Measurements from ENCODE around the gene TDRKH.

TDRKH gene

DNA sequence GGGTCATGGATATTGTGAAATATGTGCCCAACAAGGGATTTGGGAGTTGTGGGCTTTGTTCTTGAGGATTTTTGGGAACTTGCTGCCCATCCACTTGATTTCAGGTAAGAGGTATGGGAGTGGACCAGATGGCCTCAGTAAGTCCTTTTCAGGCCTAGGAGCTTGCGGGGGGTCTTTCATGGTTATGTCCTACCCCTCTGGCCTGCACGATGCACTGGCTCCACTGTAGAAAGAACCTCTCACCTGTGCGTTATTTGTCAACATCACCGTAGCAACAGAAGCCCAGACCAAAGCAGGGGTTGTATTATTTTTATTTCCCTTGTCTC is 60.4 kb downstream of the TDRKH start:
- no peak overlapping the region for H3K27ac ChIP-seq
- no peak for TF ChIP-seq ZFX (IDR thresholded peaks at IDR 0.05; ENCODE audit: borderline replicate concordance)
- TF ChIP-seq, protein P1, sequence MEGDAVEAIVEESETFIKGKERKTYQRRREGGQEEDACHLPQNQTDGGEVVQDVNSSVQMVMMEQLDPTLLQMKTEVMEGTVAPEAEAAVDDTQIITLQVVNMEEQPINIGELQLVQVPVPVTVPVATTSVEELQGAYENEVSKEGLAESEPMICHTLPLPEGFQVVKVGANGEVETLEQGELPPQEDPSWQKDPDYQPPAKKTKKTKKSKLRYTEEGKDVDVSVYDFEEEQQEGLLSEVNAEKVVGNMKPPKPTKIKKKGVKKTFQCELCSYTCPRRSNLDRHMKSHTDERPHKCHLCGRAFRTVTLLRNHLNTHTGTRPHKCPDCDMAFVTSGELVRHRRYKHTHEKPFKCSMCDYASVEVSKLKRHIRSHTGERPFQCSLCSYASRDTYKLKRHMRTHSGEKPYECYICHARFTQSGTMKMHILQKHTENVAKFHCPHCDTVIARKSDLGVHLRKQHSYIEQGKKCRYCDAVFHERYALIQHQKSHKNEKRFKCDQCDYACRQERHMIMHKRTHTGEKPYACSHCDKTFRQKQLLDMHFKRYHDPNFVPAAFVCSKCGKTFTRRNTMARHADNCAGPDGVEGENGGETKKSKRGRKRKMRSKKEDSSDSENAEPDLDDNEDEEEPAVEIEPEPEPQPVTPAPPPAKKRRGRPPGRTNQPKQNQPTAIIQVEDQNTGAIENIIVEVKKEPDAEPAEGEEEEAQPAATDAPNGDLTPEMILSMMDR (IDR thresholded peaks at IDR 0.05): no peak

DNA sequence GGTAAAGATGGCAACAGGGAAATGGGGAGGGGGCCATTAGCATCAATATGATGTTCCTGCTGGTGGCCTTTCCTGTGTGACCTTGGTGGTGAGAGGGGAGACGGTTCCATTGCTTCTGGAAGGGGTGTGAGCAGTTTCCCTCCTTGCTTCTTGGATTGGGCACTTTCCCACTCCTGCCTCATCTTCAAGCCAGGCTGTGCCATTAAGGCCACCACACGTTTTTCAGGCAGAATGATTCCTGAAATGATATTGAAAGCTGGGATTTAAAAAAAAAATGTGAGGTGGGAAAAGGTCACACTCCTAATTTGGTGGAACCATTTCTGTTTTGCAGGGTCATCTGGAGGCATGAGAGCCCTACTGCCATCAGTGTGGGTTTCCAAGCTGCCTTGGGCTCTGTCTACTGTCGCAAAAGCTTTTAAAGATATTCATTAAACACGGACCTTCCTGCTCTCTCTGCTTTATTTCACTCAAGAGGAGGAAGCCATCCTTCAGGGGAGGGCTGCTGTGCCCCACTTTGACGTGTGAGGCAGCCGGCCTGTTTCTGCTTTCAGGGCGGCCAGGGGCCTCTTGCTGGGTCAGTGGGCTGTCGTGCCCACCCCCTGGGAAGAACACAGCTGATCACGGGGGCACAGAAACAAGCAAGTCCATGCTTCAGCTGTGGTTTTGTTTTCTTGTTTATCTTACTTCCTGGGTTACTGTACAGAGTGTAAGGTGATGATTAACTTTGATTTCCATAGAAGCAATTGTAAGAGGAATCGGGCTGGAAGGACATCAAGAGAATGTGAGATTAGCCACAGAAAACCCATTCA is 60.9 kb downstream of the TDRKH start:
- no peak overlapping the region for H3K27ac ChIP-seq
- TF ChIP-seq, protein P1 (IDR thresholded peaks at IDR 0.05): no peak
- no peak for TF ChIP-seq ZFX (IDR thresholded peaks at IDR 0.05; ENCODE audit: borderline replicate concordance)

DNA sequence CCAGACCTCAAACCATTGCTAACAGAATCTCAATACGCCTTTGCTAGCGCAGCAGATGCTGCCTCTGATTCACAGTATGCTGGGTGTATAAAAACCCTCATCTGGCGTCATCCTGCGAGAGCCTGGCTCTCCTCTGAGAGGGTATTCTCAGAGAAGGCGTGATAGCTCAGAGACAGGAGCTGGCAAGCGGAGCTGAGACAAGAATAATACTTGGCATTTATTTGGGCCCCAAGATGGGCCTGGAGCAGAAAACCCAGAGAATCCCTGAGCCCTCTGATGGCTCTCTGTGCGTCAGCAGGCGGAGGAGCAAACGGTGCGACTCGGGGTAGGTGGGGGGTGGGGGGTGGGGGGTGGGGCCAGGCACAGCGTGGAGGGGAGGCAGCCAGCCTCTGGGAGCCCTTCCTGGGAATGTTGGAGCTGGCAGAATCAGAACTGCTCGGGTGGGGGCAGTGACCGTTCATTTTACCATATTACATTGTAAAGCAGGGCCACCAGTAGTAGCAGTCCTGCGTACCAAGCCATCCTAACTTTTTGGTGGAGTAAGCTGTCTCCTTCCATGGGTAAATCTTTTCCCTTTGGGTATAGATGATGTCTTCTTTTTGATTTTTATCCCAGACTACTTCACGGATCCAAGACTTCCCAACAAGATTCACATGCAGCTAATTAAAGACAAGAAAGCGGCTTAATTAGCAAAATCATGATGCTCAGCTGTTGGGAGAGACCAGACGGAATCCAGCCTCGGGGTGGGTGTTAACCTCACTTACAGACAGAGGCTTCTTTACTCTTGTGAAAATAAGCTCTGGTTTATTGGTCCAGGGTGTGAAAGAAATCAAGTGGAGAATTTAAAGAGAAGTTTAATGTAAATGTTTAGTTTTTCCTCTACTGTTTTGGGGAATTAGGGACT is 61.9 kb downstream of the TDRKH start:
- no peak for TF ChIP-seq ZFX (IDR thresholded peaks at IDR 0.05; ENCODE audit: borderline replicate concordance)
- TF ChIP-seq, protein P1 (IDR thresholded peaks at IDR 0.05): no peak
- H3K27ac ChIP-seq: no peak overlapping the region

DNA sequence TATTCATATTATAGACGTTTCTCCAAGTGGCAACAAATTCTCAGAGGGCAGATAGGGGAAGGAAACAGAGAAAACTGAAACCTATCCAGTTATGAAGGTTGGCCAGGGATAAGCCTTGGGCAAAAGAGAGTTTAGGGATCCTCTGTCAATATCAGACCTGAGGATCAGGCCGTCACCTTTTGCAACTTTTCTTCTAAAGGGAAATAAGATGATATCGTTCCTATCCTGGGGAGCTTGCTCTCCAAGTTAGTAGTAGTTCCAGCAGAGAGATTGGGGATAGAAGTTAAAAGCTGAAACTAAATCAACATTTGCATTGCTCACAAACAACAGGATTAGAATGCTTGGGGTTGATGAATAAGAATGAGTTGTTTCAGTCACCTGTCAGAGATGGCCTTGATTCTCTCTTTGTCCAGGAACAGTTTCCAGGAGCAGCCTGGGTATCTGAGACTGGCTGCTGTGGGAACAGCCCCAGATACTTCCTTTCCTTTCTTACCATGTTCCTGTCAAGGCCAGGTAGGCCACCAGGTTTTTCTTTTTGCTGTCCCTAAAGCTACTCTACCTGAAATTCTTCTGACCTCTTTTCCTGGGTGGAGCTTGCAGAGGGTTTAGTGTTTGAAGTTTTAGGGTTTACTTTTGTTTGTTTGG is 66.5 kb downstream of the TDRKH start:
- TF ChIP-seq, protein P1 (IDR thresholded peaks at IDR 0.05): no peak
- TF ChIP-seq ZFX (IDR thresholded peaks at IDR 0.05; ENCODE audit: borderline replicate concordance): no peak
- H3K27ac ChIP-seq: no peak overlapping the region
